MCF 10A (cell line): ENCODE data around the gene KRT74. TPM values are rescaled to one million over a fixed set of nuclear protein-coding genes. Genes with fewer than 3 reads are reported as not detected.

Experiments used
- BruUV-seq: library from RNA; stranded (reverse); fragments of 400-500 nt; replicated peaks from 2 replicates; lab custom pipeline; 2021; lab: Mats Ljungman, UMichigan
- CTCF ChIA-PET: fragments of 300-600 bp; sonication (Branson Sonifier 250); formaldehyde crosslinking; extraction: SDS; loops from one replicate; lab custom pipeline; 2021; ENCODE audit warnings: antibody characterized with exemption, inconsistent platforms; lab: Yijun Ruan, JAX
- POLR2A ChIA-PET: fragments of 300-600, 350-650 bp; sonication (Branson Sonifier 250); formaldehyde crosslinking; extraction: SDS; loops from one replicate; lab custom pipeline; 2020; ENCODE audit warnings: antibody characterized with exemption, inconsistent platforms; lab: Yijun Ruan, JAX
- DNase-seq: peaks from one replicate; pipeline ENCODE4 v3.0.0-alpha.2; 2018; ENCODE audit not compliant: unreplicated experiment
- H3K27ac Mint-ChIP-seq: one replicate; pipeline ENCODE4 v1.8.0; 2022; ENCODE audit warnings: mild to moderate bottlenecking, low read depth, mixed read lengths; ENCODE audit not compliant: unreplicated experiment
- H3K27me3 Mint-ChIP-seq: one replicate; pipeline ENCODE4 v1.8.0; 2022; ENCODE audit warnings: mixed read lengths; ENCODE audit not compliant: insufficient read depth, unreplicated experiment
- H3K36me3 Mint-ChIP-seq: one replicate; pipeline ENCODE4 v1.8.0; 2022; ENCODE audit warnings: mild to moderate bottlenecking, moderate library complexity, mixed read lengths; ENCODE audit not compliant: insufficient read depth, unreplicated experiment
- H3K4me1 Mint-ChIP-seq: one replicate; pipeline ENCODE4 v1.8.0; 2022; ENCODE audit warnings: mixed read lengths; ENCODE audit not compliant: insufficient read depth, unreplicated experiment
- H3K4me3 Mint-ChIP-seq: one replicate; pipeline ENCODE4 v1.8.0; 2022; ENCODE audit warnings: mild to moderate bottlenecking, moderate library complexity, mixed read lengths; ENCODE audit not compliant: unreplicated experiment
- H3K9me3 Mint-ChIP-seq: one replicate; pipeline ENCODE4 v1.8.0; 2022; ENCODE audit warnings: mixed read lengths; ENCODE audit not compliant: unreplicated experiment
- intact Hi-C: fragments of 100-400 bp; cut with micrococcal nuclease; formaldehyde crosslinking; loops from 2 replicates; pipeline ENCODE4 v1.14.1; 2022
- total RNA-seq: library from RNA; stranded (reverse); gene quantifications from 2 replicates; pipeline ENCODE4 v1.2.3, GENCODE V29; 2022
- TF ChIP-seq, protein P1 (sequence below): fragments of 200-600 bp; IDR thresholded peaks from one replicate; pipeline ENCODE4 v1.8.0; 2022; ENCODE audit warnings: antibody characterized with exemption, mild to moderate bottlenecking; ENCODE audit not compliant: unreplicated experiment

KRT74 gene
- total RNA-seq, 1 experiment from 2014 or later: not detected

DNA sequence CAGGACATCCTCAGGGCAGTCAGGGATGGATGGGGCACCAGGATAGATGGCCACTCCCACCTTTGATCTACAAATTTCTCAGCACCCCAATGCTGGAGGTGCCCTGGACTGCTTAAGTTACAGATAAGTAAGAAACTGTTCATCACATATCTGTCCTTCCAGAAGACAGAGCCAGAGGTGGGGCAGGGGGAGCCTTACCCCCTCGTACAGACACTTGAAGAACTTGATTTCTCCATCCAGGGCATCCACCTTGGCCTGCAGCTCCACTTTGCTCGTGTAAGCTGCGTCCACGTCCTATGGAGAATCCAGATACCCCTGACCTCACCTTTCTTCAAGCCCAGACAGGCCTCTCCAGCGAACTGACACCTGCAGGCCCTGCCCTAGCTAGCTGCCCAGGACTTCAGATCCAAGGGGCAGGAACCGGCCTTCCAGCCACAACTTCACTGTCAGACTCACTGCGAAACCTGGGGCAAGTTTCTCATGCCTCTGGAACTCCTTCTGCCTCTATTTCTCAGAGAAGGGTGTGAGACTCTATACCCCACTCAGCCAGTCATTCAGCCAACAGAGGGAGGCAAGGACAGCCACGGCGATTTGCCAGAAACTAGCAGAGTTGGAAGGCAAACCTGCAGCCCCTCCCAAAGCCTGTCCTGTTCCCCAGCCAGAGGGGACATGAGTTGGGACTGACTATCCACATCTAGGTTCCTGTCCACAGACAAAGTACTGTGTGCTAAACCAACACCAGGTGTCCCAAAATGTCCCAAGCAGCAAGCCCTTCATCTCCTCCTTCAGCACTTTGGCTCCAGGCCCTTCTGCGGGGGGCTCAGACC is 41.0 kb upstream of the KRT74 start:
- POLR2A ChIA-PET: no interaction called here
- Mint-ChIP-seq H3K4me3 (no peak overlapping the region), H3K27ac (no peak overlapping the region), H3K9me3 (no peaks in the 10 kb centered on the region), H3K4me1 (no peaks in the 10 kb centered on the region), H3K36me3 (no peaks in the 10 kb centered on the region), H3K27me3 (peaks cover 60% of the 10 kb centered on the region)
- BruUV-seq: no TSS peak
- no peak for DNase-seq
- TF ChIP-seq, protein P1, sequence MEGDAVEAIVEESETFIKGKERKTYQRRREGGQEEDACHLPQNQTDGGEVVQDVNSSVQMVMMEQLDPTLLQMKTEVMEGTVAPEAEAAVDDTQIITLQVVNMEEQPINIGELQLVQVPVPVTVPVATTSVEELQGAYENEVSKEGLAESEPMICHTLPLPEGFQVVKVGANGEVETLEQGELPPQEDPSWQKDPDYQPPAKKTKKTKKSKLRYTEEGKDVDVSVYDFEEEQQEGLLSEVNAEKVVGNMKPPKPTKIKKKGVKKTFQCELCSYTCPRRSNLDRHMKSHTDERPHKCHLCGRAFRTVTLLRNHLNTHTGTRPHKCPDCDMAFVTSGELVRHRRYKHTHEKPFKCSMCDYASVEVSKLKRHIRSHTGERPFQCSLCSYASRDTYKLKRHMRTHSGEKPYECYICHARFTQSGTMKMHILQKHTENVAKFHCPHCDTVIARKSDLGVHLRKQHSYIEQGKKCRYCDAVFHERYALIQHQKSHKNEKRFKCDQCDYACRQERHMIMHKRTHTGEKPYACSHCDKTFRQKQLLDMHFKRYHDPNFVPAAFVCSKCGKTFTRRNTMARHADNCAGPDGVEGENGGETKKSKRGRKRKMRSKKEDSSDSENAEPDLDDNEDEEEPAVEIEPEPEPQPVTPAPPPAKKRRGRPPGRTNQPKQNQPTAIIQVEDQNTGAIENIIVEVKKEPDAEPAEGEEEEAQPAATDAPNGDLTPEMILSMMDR: no peak
- CTCF ChIA-PET: no interaction called here
- intact Hi-C loops: no loop called here

DNA sequence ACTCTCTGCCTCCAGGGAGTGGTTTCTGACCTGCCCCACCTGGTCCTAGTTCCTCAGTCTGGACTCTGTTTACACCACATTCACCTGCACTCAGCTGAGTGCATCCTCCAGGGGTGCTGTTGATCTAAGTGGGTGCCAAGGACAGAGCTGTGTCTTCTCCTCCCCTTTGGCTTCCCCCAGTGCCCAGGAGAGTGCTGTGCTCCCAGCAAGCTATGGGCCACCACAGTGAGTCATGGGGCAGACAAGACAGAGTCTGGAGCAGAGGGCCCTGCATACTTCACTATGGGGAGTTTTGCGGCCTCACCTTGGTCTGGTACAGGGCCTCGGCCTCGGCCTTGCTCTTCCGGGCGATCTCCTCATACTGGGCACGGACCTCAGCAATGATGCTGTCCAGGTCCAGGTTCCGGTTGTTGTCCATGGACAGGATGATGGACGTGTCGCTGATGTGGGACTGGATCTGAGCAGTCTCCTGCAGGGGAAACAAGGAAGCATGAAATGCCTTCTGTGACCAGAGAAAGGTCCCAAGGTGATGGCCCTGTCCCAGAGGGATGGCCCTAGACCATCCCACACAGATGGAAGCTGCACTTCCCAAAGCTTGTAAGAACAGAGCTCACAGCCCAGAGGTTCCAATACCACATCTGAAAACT is 39.9 kb upstream of the KRT74 start:
- CTCF ChIA-PET: interaction anchor here (1.0 kb wide), 1 partner anchor 252 kb away, joined by 3 read pairs; no protein-coding TSS in a partner anchor
- no peak for DNase-seq
- no peak overlapping the region for H3K4me3 Mint-ChIP-seq
- H3K36me3 Mint-ChIP-seq: no peaks in the 10 kb centered on the region
- H3K27ac Mint-ChIP-seq: no peak overlapping the region
- BruUV-seq: no TSS peak
- TF ChIP-seq, protein P1: no peak
- H3K27me3 Mint-ChIP-seq: peaks cover 61% of the 10 kb centered on the region
- H3K4me1 Mint-ChIP-seq: no peaks in the 10 kb centered on the region
- no peaks in the 10 kb centered on the region for H3K9me3 Mint-ChIP-seq
- intact Hi-C loops: no loop called here
- POLR2A ChIA-PET: no interaction called here

DNA sequence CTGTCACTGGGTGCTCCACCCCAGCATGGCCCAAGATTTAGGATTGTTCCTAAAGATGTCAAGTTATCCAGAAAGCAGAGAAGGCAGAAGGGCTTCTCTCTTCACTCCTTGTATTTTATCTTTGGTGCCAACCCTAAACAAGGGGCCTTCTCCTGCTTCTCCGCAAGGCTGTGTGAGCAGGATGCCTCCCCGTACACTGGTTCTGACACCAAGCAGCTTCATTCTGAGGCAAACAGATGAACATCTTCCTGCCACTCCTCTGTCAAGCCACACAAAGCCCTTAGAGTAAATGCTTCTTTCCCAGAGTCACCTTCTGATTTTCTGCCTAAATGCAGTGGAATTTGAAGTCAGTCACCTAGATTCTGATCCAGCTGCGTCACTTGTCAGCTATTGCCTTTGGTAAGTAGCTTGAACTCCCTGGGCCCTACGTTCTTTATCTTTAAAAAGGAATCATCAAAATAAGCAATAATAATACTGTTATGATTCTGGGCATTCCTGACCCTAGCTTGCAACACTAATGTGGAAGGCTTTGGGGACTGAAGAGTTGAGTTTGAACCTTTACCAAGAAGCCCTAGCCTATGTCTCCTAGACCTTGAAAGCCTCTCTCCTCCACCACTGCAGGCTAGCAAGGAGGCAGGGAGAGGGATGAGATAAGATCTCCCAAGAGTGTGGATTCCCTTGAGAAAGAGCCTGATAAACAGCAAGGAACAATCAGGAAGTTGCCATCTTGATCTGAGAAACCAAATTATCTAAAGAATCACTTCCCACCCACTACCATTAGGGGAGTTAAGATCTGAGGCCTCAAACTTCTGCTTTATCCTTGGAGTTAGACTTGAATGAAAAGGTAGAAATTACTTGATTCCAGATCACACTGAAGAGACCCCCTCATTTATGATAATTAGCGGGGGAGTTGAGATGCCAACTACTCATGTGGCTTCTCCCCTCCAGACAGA is 39.1 kb upstream of the KRT74 start:
- TF ChIP-seq, protein P1: no peak
- Mint-ChIP-seq H3K4me3 (no peak overlapping the region), H3K9me3 (no peaks in the 10 kb centered on the region), H3K4me1 (no peaks in the 10 kb centered on the region), H3K36me3 (no peaks in the 10 kb centered on the region), H3K27me3 (peaks cover 69% of the 10 kb centered on the region), H3K27ac (no peak overlapping the region)
- no TSS peak for BruUV-seq
- no peak for DNase-seq
- ChIA-PET CTCF (interaction anchor here (0.6 to 1.0 kb wide), 2 partner anchors 253 to 338 kb away, joined by 3 read pairs; partner anchors contain the start of gene KRT86), POLR2A (interaction anchor here (0.7 kb wide), 1 partner anchor 18 kb away, joined by 3 read pairs; no protein-coding TSS in a partner anchor)
- intact Hi-C loops: no loop called here
